ENCODE data around the gene GRK5. TPM values are rescaled to one million over a fixed set of nuclear protein-coding genes. Genes with fewer than 3 reads are reported as not detected.

The GRK5 gene
- total RNA-seq, 1 experiment from 2014 or later = 29.0 TPM

GRCh38 chr10:119409385-119409784 is 202.0 kb downstream of the GRK5 start:
- no TSS peak for BruUV-seq (replicated peaks)
- Histone ChIP-seq H3K27ac (ENCODE audit: low read length) (no peak overlapping the region), H3K36me3 (ENCODE audit: control insufficient read depth, insufficient read depth, low read length) (no peaks in the 10 kb centered on the region), H3K4me1 (ENCODE audit: control insufficient read depth, insufficient read depth, low read length) (0 out of 2 replicates have a peak, but pooled peaks cover 3% of the 10 kb centered on the region), H3K9me3 (ENCODE audit: control insufficient read depth, insufficient read depth, low read depth, low read length) (no peaks in the 10 kb centered on the region), H3K27me3 (ENCODE audit: control insufficient read depth, insufficient read depth, low read length) (no peaks in the 10 kb centered on the region), H3K4me3 (ENCODE audit: low read depth in 2 of 2, low read length in 2 of 2) (no peak overlapping the region)
- in situ Hi-C loops (cut with HindIII; ENCODE audit: low pct_unique_long_range_greater_than_20kb, low sequenced_read_pairs) = no loop called here
- no peak for TF ChIP-seq CTCF (IDR thresholded peaks at IDR 0.05)
- TF ChIP-seq TCF7L2 (IDR thresholded peaks at IDR 0.05; ENCODE audit: low read depth, low read length) = no peak
- TF ChIP-seq, protein P1, sequence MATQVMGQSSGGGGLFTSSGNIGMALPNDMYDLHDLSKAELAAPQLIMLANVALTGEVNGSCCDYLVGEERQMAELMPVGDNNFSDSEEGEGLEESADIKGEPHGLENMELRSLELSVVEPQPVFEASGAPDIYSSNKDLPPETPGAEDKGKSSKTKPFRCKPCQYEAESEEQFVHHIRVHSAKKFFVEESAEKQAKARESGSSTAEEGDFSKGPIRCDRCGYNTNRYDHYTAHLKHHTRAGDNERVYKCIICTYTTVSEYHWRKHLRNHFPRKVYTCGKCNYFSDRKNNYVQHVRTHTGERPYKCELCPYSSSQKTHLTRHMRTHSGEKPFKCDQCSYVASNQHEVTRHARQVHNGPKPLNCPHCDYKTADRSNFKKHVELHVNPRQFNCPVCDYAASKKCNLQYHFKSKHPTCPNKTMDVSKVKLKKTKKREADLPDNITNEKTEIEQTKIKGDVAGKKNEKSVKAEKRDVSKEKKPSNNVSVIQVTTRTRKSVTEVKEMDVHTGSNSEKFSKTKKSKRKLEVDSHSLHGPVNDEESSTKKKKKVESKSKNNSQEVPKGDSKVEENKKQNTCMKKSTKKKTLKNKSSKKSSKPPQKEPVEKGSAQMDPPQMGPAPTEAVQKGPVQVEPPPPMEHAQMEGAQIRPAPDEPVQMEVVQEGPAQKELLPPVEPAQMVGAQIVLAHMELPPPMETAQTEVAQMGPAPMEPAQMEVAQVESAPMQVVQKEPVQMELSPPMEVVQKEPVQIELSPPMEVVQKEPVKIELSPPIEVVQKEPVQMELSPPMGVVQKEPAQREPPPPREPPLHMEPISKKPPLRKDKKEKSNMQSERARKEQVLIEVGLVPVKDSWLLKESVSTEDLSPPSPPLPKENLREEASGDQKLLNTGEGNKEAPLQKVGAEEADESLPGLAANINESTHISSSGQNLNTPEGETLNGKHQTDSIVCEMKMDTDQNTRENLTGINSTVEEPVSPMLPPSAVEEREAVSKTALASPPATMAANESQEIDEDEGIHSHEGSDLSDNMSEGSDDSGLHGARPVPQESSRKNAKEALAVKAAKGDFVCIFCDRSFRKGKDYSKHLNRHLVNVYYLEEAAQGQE (IDR thresholded peaks at IDR 0.05; ENCODE audit: insufficient read depth in 1 of 2, low read depth in 2 of 2, low read length in 1 of 2) = no peak
- no peak for TF ChIP-seq SIN3A (IDR thresholded peaks at IDR 0.05; ENCODE audit: borderline replicate concordance, insufficient read depth, low read depth, low read length)
- TF ChIP-seq POLR2AphosphoS5 (IDR thresholded peaks at IDR 0.05; ENCODE audit: low read depth, low read length) = no peak
- intact Hi-C loops (cut with micrococcal nuclease; ENCODE audit: unreplicated experiment) = no loop called here
- DNase-seq (ENCODE audit: low read depth, low spot score) (no peak), ATAC-seq (no peak)
- ChIA-PET POLR2A (no interaction called here), CTCF (no interaction called here)

DNA sequence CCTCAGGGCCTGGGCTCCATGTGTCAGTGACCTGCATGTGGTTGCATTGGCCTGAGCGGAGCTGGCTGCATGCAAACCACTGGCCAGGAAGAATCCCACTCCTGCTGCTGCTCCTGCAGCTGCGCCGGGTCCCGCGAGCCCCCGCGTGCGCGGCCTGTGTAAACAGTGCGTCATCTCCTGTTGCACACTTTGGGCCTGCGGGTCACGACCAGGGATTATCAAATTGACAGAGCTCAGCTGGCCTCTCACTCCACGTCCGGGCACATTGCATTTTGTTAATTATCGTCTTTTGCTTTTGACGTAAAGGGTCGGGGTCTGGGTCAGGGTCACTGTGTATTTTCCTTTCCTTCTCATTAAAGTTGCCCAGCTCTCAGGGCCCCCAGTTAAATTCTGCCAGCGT is 202.5 kb downstream of the GRK5 start:
- in situ Hi-C loops (cut with HindIII; ENCODE audit: low pct_unique_long_range_greater_than_20kb, low sequenced_read_pairs) = no loop called here
- intact Hi-C loops (cut with micrococcal nuclease; ENCODE audit: unreplicated experiment) = loop anchor here (10.0 kb wide), 1 partner anchor 105 kb away; no protein-coding TSS in a partner anchor
- CTCF ChIA-PET = no interaction called here

More for the DNA sequence above, 202.5 kb downstream of the GRK5 start:
- no TSS peak for BruUV-seq (replicated peaks)
- ATAC-seq (no peak), DNase-seq (ENCODE audit: low read depth, low spot score) (no peak)
- Histone ChIP-seq H3K4me3 (ENCODE audit: low read depth in 2 of 2, low read length in 2 of 2) (no peak overlapping the region), H3K27ac (ENCODE audit: low read length) (no peak overlapping the region), H3K27me3 (ENCODE audit: control insufficient read depth, insufficient read depth, low read length) (no peaks in the 10 kb centered on the region), H3K4me1 (ENCODE audit: control insufficient read depth, insufficient read depth, low read length) (0 out of 2 replicates have a peak, but pooled peaks cover 3% of the 10 kb centered on the region), H3K36me3 (ENCODE audit: control insufficient read depth, insufficient read depth, low read length) (no peaks in the 10 kb centered on the region), H3K9me3 (ENCODE audit: control insufficient read depth, insufficient read depth, low read depth, low read length) (no peaks in the 10 kb centered on the region)
- POLR2A ChIA-PET = no interaction called here
- TF ChIP-seq, protein P1 (IDR thresholded peaks at IDR 0.05; ENCODE audit: insufficient read depth in 1 of 2, low read depth in 2 of 2, low read length in 1 of 2) = no peak
- TF ChIP-seq POLR2AphosphoS5 (IDR thresholded peaks at IDR 0.05; ENCODE audit: low read depth, low read length) = no peak
- no peak for TF ChIP-seq CTCF (IDR thresholded peaks at IDR 0.05)
- no peak for TF ChIP-seq TCF7L2 (IDR thresholded peaks at IDR 0.05; ENCODE audit: low read depth, low read length)
- no peak for TF ChIP-seq SIN3A (IDR thresholded peaks at IDR 0.05; ENCODE audit: borderline replicate concordance, insufficient read depth, low read depth, low read length)

All from Panc1 (cell line).